H1 (cell line): ENCODE data around the gene ELL. TPM values are rescaled to one million over a fixed set of nuclear protein-coding genes. Genes with fewer than 3 reads are reported as not detected.

Experiments
- HDAC6 ChIP-seq: IDR thresholded peaks from one replicate; pipeline ENCODE4 v1.7.1; 2012; ENCODE audit warnings: low read depth, mild to moderate bottlenecking, inconsistent platforms, low read length, moderate library complexity
- SIN3A ChIP-seq, 2 experiments: IDR thresholded peaks in 1 of 2; conservative IDR thresholded peaks in 1 of 2; 2 replicates each; pipeline ENCODE4 v1.6.1; 2011 to 2012; ENCODE audit warnings: low read length in 2 of 2, improper control_type of control experiment in 1 of 2, low read depth in 1 of 2, mild to moderate bottlenecking in 1 of 2
- SUZ12 ChIP-seq: fragments of 200-600 bp; sonication (generic); IDR thresholded peaks from 2 replicates; pipeline ENCODE4 v1.6.1; 2012; ENCODE audit warnings: mild to moderate bottlenecking, inconsistent platforms, low read length, moderate library complexity, mixed read lengths
- polyA plus RNA-seq, 7 experiments: library from polyadenylated mRNA; depleted of rRNA in 3 of 7; stranded (reverse) in 5 of 7; unstranded in 2 of 7; fragments of >200 nt in 5 of 7; fragments of 200-250 nt in 2 of 7; gene quantifications; 1 replicate in 5 of 7; 2 replicates in 1 of 7; 4 replicates in 1 of 7; pipeline versions ENCODE4 v1.2.1 to v1.2.3, GENCODE V29; 2011 to 2013; ENCODE audit warnings: missing spikeins in 2 of 7, mixed read lengths in 2 of 7
- total RNA-seq: library from RNA; stranded (reverse); fragmentation: NEBNext Ultra II Directional; extraction: Animal tissue kit (Norgen Biotek cat#: 25700); gene quantifications from 2 replicates; pipeline ENCODE4 v1.2.1, GENCODE V29; 2021

The ELL gene
- total and polyA plus RNA-seq, 2 of the 8 experiments (the other 6 are each of a cell fraction or from before 2014, with no cell fraction given): 5.2 to 10.5 TPM

- TF ChIP-seq SIN3A (conservative IDR thresholded peaks at IDR 0.05 in 1 of 2, IDR thresholded peaks at IDR 0.05 in 1 of 2; ENCODE audit: low read depth in 1 of 2, low read length in 2 of 2) (no peak), SUZ12 (no peak), HDAC6 (no peak)
These were observed 46.0 kb downstream of the ELL start (continued) for GRCh38 chr19:18475762-18476331.
